HEK293 (cell line): Measurements from ENCODE around the gene HSF5.

Experiments used
- BCL11A ChIP-seq: fragments of 450-650 bp; formaldehyde crosslinking; IDR thresholded peaks from 2 replicates; pipeline ENCODE4 v1.5.1; 2016; ENCODE audit warnings: low read depth, missing biosample characterization, missing genetic modification characterization
- FEZF1 ChIP-seq: fragments of 450-650 bp; formaldehyde crosslinking; IDR thresholded peaks from 2 replicates; pipeline ENCODE4 v1.5.1; 2016; ENCODE audit warnings: missing biosample characterization, missing genetic modification characterization
- GLIS2 ChIP-seq: fragments of 450-650 bp; formaldehyde crosslinking; IDR thresholded peaks from 2 replicates; pipeline ENCODE4 v1.5.1; 2016; ENCODE audit warnings: missing biosample characterization, missing genetic modification characterization
- HOXA7 ChIP-seq: sonication (generic); formaldehyde crosslinking; IDR thresholded peaks from 2 replicates; pipeline ENCODE4 v1.8.1; 2022; ENCODE audit warnings: missing genetic modification reagents, borderline replicate concordance
- HOXC10 ChIP-seq: sonication (generic); formaldehyde crosslinking; IDR thresholded peaks from 2 replicates; pipeline ENCODE4 v1.8.1; 2023; ENCODE audit warnings: mild to moderate bottlenecking, missing genetic modification reagents
- KLF8 ChIP-seq: fragments of 450-650 bp; formaldehyde crosslinking; IDR thresholded peaks from 2 replicates; pipeline ENCODE4 v1.5.1; 2016; ENCODE audit warnings: missing biosample characterization, missing genetic modification characterization
- KLF9 ChIP-seq: fragments of 450-650 bp; formaldehyde crosslinking; IDR thresholded peaks from 2 replicates; pipeline ENCODE4 v1.5.1; 2016; ENCODE audit warnings: missing biosample characterization, missing genetic modification characterization, low read depth
- OVOL3 ChIP-seq: fragments of 450-650 bp; formaldehyde crosslinking; IDR thresholded peaks from 2 replicates; pipeline ENCODE4 v1.5.1; 2016; ENCODE audit warnings: missing biosample characterization, missing genetic modification characterization
- PATZ1 ChIP-seq: fragments of 450-650 bp; formaldehyde crosslinking; IDR thresholded peaks from 2 replicates; pipeline ENCODE4 v1.5.1; 2016; ENCODE audit warnings: missing biosample characterization, missing genetic modification characterization
- SP7 ChIP-seq: fragments of 450-650 bp; formaldehyde crosslinking; IDR thresholded peaks from 2 replicates; pipeline ENCODE4 v1.5.1; 2016; ENCODE audit warnings: missing biosample characterization, missing genetic modification characterization
- ZEB2 ChIP-seq: fragments of 450-650 bp; formaldehyde crosslinking; IDR thresholded peaks from 2 replicates; pipeline ENCODE4 v1.5.1; 2016; ENCODE audit warnings: missing biosample characterization, missing genetic modification characterization
- ZFP3 ChIP-seq: fragments of 450-650 bp; formaldehyde crosslinking; IDR thresholded peaks from 2 replicates; pipeline ENCODE4 v1.5.1; 2016; ENCODE audit warnings: low read depth, missing biosample characterization, missing genetic modification characterization
- ZIC2 ChIP-seq: fragments of 450-650 bp; formaldehyde crosslinking; IDR thresholded peaks from 2 replicates; pipeline ENCODE4 v1.5.1; 2016; ENCODE audit warnings: missing biosample characterization, missing genetic modification characterization
- ZNF138 ChIP-seq: fragments of 450-650 bp; formaldehyde crosslinking; IDR thresholded peaks from 2 replicates; pipeline ENCODE4 v1.5.1; 2016; ENCODE audit warnings: missing biosample characterization, missing genetic modification characterization, borderline replicate concordance
- ZNF19 ChIP-seq: fragments of 450-650 bp; formaldehyde crosslinking; IDR thresholded peaks from 2 replicates; pipeline ENCODE4; 2016; ENCODE audit warnings: missing biosample characterization, missing genetic modification characterization, low read depth
- ZNF274 ChIP-seq, 2 experiments: fragments of 200-500 bp in 1 of 2; fragments of 450-650 bp in 1 of 2; sonication (Bioruptor generic) in 1 of 2; formaldehyde crosslinking in 1 of 2; IDR thresholded peaks; 2 replicates each; pipeline versions ENCODE4 v1.5.1 to v1.6.1; 2014 to 2016; ENCODE audit warnings: borderline replicate concordance in 1 of 2, inconsistent platforms in 1 of 2, low read length in 1 of 2, missing biosample characterization in 1 of 2, missing genetic modification characterization in 1 of 2
- ZNF37A ChIP-seq: fragments of 450-650 bp; IDR thresholded peaks from 2 replicates; pipeline ENCODE4 v1.5.1; 2018; ENCODE audit warnings: missing biosample characterization, missing genetic modification characterization
- ZNF398 ChIP-seq: fragments of 450-650 bp; formaldehyde crosslinking; IDR thresholded peaks from 2 replicates; pipeline ENCODE4 v1.5.1; 2017; ENCODE audit warnings: missing biosample characterization, missing genetic modification characterization
- ZNF423 ChIP-seq: fragments of 450-650 bp; formaldehyde crosslinking; IDR thresholded peaks from 2 replicates; pipeline ENCODE4 v1.5.1; 2016; ENCODE audit warnings: missing biosample characterization, missing genetic modification characterization
- ZNF426 ChIP-seq: fragments of 450-650 bp; formaldehyde crosslinking; IDR thresholded peaks from 2 replicates; pipeline ENCODE4 v1.5.1; 2017; ENCODE audit warnings: missing biosample characterization, missing genetic modification characterization, mild to moderate bottlenecking, inconsistent platforms, moderate library complexity
- ZNF510 ChIP-seq: fragments of 450-650 bp; formaldehyde crosslinking; IDR thresholded peaks from 2 replicates; pipeline ENCODE4 v1.5.1; 2018; ENCODE audit warnings: mild to moderate bottlenecking, missing genetic modification characterization, missing biosample characterization; ENCODE audit not compliant: insufficient replicate concordance
- ZNF521 ChIP-seq: fragments of 450-650 bp; formaldehyde crosslinking; IDR thresholded peaks from 2 replicates; pipeline ENCODE4 v1.5.1; 2017; ENCODE audit warnings: missing biosample characterization, mild to moderate bottlenecking, missing genetic modification characterization
- ZNF530 ChIP-seq: fragments of 450-650 bp; formaldehyde crosslinking; IDR thresholded peaks from 2 replicates; pipeline ENCODE4 v1.5.1; 2016; ENCODE audit warnings: low read depth, missing biosample characterization, missing genetic modification characterization
- ZNF580 ChIP-seq: fragments of 450-650 bp; formaldehyde crosslinking; IDR thresholded peaks from 2 replicates; pipeline ENCODE4 v1.5.1; 2016; ENCODE audit warnings: missing biosample characterization, missing genetic modification characterization
- ZNF596 ChIP-seq: fragments of 450-650 bp; IDR thresholded peaks from 2 replicates; pipeline ENCODE4 v1.5.0; 2018; ENCODE audit warnings: missing biosample characterization, mild to moderate bottlenecking, missing genetic modification characterization, moderate library complexity
- ZNF624 ChIP-seq: fragments of 450-650 bp; formaldehyde crosslinking; IDR thresholded peaks from 2 replicates; pipeline ENCODE4 v1.5.1; 2017; ENCODE audit warnings: missing biosample characterization, missing genetic modification characterization
- ZNF629 ChIP-seq: fragments of 450-650 bp; formaldehyde crosslinking; IDR thresholded peaks from 2 replicates; pipeline ENCODE4 v1.5.1; 2017; ENCODE audit warnings: missing biosample characterization, missing genetic modification characterization
- ZNF747 ChIP-seq: fragments of 450-650 bp; formaldehyde crosslinking; IDR thresholded peaks from 2 replicates; pipeline ENCODE4 v1.5.1; 2016; ENCODE audit warnings: missing biosample characterization, missing genetic modification characterization
- ZNF791 ChIP-seq: fragments of 450-650 bp; formaldehyde crosslinking; IDR thresholded peaks from 2 replicates; pipeline ENCODE4 v1.5.1; 2016; ENCODE audit warnings: missing biosample characterization, missing genetic modification characterization
- TF ChIP-seq, protein P1 (sequence below): IDR thresholded peaks from 2 replicates; pipeline ENCODE4 v1.6.1; 2011; ENCODE audit warnings: mild to moderate bottlenecking, low read depth, low read length, borderline replicate concordance
- TF ChIP-seq, protein P2 (sequence below): fragments of 450-650 bp; formaldehyde crosslinking; IDR thresholded peaks from 2 replicates; pipeline ENCODE4 v1.5.1; 2016; ENCODE audit warnings: missing biosample characterization, missing genetic modification characterization

The HSF5 gene

GRCh38 chr17:58387834-58388233 lies 100.4 kb downstream of the HSF5 start (continued):
- no peak for TF ChIP-seq ZNF530 (tag by site-specific recombination)
- peak; percentile 55; the same call in 1 of the 2 replicates for TF ChIP-seq GLIS2 (tag by site-specific recombination)
- peak; percentile 56; the same call in 1 of the 2 replicates for TF ChIP-seq BCL11A (tag by site-specific recombination)
- no peak for TF ChIP-seq ZNF747
- TF ChIP-seq, protein P1, sequence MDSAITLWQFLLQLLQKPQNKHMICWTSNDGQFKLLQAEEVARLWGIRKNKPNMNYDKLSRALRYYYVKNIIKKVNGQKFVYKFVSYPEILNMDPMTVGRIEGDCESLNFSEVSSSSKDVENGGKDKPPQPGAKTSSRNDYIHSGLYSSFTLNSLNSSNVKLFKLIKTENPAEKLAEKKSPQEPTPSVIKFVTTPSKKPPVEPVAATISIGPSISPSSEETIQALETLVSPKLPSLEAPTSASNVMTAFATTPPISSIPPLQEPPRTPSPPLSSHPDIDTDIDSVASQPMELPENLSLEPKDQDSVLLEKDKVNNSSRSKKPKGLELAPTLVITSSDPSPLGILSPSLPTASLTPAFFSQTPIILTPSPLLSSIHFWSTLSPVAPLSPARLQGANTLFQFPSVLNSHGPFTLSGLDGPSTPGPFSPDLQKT: no peak
- peak; percentile 79 for TF ChIP-seq KLF9 (tag by site-specific recombination)
- peak; percentile 71 for TF ChIP-seq ZIC2 (tag by site-specific recombination)
- no peak for TF ChIP-seq ZNF138 (tag by site-specific recombination)
- TF ChIP-seq ZEB2: peak; percentile 76
- TF ChIP-seq, protein P2, sequence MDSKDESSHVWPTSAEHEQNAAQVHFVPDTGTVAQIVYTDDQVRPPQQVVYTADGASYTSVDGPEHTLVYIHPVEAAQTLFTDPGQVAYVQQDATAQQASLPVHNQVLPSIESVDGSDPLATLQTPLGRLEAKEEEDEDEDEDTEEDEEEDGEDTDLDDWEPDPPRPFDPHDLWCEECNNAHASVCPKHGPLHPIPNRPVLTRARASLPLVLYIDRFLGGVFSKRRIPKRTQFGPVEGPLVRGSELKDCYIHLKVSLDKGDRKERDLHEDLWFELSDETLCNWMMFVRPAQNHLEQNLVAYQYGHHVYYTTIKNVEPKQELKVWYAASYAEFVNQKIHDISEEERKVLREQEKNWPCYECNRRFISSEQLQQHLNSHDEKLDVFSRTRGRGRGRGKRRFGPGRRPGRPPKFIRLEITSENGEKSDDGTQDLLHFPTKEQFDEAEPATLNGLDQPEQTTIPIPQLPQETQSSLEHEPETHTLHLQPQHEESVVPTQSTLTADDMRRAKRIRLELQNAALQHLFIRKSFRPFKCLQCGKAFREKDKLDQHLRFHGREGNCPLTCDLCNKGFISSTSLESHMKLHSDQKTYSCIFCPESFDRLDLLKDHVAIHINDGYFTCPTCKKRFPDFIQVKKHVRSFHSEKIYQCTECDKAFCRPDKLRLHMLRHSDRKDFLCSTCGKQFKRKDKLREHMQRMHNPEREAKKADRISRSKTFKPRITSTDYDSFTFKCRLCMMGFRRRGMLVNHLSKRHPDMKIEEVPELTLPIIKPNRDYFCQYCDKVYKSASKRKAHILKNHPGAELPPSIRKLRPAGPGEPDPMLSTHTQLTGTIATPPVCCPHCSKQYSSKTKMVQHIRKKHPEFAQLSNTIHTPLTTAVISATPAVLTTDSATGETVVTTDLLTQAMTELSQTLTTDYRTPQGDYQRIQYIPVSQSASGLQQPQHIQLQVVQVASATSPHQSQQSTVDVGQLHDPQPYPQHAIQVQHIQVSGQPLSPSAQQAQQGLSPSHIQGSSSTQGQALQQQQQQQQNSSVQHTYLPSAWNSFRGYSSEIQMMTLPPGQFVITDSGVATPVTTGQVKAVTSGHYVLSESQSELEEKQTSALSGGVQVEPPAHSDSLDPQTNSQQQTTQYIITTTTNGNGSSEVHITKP (tag by site-specific recombination): peak; percentile 71
- 0 out of 2 replicates have a peak, but pooled peaks have one; percentile 36 for TF ChIP-seq ZNF624 (tag by site-specific recombination)
- no peak for TF ChIP-seq OVOL3 (tag by site-specific recombination)
- TF ChIP-seq ZNF398 (tag by site-specific recombination): peak; percentile 99
- TF ChIP-seq ZNF580: peak; percentile 87
- no peak for TF ChIP-seq ZNF510 (tag by site-specific recombination)
- TF ChIP-seq PATZ1 (tag by site-specific recombination): peak; percentile 87
- TF ChIP-seq ZNF426 (tag by site-specific recombination): no peak
- no peak for TF ChIP-seq ZNF791
- TF ChIP-seq ZNF274 (IDR thresholded peaks at IDR 0.05; ENCODE audit: low read length): no peak
- no peak for TF ChIP-seq ZNF274 (tag by site-specific recombination; IDR thresholded peaks at IDR 0.05; ENCODE audit: borderline replicate concordance)
- TF ChIP-seq HOXA7 (CRISPR knock-in tag): no peak
- TF ChIP-seq KLF8 (tag by site-specific recombination): peak; percentile 95
- TF ChIP-seq ZNF423: peak; percentile 75
- no peak for TF ChIP-seq ZFP3 (tag by site-specific recombination)
- TF ChIP-seq SP7: peak; percentile 97
- peak; percentile 32; the same call in 1 of the 2 replicates for TF ChIP-seq ZNF596 (tag by site-specific recombination)
- TF ChIP-seq ZNF629 (tag by site-specific recombination): peak; percentile 90
- TF ChIP-seq HOXC10 (CRISPR knock-in tag): no peak
- TF ChIP-seq FEZF1 (tag by site-specific recombination): peak; percentile 82
- TF ChIP-seq ZNF37A (tag by site-specific recombination): no peak
- TF ChIP-seq ZNF521 (tag by site-specific recombination): no peak
- TF ChIP-seq ZNF19: peak; percentile 43; the same call in 1 of the 2 replicates
